Skeletal muscle satellite cell (primary cell): ENCODE measurements around the gene CRISPLD2.
A peak's percentile ranks its signal among the peaks of the same experiment; 100 is the strongest.
"Not testable (repeated sequence)": the region's sequence is repeated elsewhere in the genome, so short reads cannot be mapped to it uniquely, and the experiment has no call there.

Source experiments
- H3K27me3 ChIP-seq: 2 replicates; pipeline ENCODE4 v1.7.0; 2013; ENCODE audit warnings: low read length; ENCODE audit not compliant: control insufficient read depth, insufficient read depth
- H3K36me3 ChIP-seq: 2 replicates; pipeline ENCODE4 v1.7.0; 2013; ENCODE audit warnings: mild to moderate bottlenecking, control low read depth, low read length; ENCODE audit not compliant: insufficient read depth
- H3K4me1 ChIP-seq: 2 replicates; pipeline ENCODE4 v1.7.0; 2013; ENCODE audit warnings: low read length; ENCODE audit not compliant: control insufficient read depth, insufficient read depth
- H3K4me2 ChIP-seq: 2 replicates; pipeline ENCODE4 v1.7.0; 2013; ENCODE audit warnings: mild to moderate bottlenecking, low read length
- H3K4me3 ChIP-seq: 2 replicates; pipeline ENCODE4 v1.7.0; 2013; ENCODE audit warnings: low read length
- H3K9ac ChIP-seq: 2 replicates; pipeline ENCODE4 v1.7.0; 2013; ENCODE audit warnings: mild to moderate bottlenecking, low read depth, low read length, moderate library complexity
- H3K9me3 ChIP-seq: replicated peaks from 2 replicates; pipeline ENCODE4 v1.7.0; 2013; ENCODE audit warnings: mild to moderate bottlenecking, control low read depth, low read length

Gene CRISPLD2

DNA sequence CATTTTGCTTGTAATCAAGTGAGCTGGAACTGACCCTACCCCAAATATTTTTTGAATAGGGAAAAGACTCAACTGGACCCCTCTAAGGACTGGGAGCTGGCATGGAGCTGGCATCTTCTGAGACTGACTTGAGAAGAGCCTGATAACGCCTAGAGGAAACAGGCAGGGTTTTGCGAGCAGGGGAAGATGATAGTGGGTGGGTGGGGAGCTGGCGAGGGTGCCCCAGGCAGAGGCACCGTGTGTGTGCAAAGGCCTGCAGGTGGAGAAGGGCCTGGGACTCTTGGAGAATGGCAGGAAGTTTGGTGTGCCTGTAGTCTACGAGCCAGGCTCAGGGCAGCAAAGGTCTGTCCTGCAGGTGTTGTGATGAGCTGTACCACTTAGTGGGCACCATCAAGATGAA, 4.1 kb downstream of the CRISPLD2 start:
- Histone ChIP-seq H3K27me3 (no peaks in the 10 kb centered on the region), H3K4me1 (peaks cover 74% of the 10 kb centered on the region), H3K4me3 (no peak overlapping the region)

DNA sequence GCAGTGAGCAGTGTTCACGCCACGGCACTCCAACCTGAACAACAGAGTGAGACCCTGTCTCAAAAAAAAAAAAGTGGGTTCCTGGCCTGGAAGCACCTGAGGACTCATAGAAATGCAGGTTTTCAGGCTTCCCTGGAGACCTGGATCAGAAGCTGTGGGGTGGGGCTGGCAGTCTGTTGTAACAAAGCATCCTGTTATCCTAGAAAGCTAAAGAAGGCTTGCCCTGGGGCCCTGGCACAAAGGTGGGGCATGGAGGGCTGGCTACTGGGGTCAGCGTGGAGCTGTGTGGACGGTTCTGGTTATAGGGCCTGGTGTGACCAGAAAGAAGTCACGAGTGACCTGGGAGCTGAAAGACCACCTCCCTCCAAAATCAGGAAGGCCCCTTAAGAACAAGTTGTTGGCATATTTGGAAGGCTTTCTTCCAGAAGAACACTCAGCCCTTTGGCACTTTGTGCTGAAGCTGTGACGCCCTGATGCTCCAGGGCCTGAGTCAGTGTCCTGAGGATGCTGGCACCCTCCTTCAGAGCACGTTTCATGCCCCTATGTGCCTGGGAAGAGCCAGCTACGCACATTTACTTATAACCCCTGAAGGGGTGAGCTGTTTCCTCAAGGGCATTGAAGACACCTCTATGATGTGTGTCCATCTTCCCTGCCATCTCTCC, 6.2 kb downstream of the CRISPLD2 start:
- H3K9ac ChIP-seq = peak overlapping the region; percentile 85
- peak overlapping the region; percentile 38 for H3K4me2 ChIP-seq
- no peaks in the 10 kb centered on the region for H3K9me3 ChIP-seq
- no peak overlapping the region for H3K4me3 ChIP-seq
- H3K4me1 ChIP-seq = peaks cover 78% of the 10 kb centered on the region
- H3K36me3 ChIP-seq = no peaks in the 10 kb centered on the region
- H3K27me3 ChIP-seq = no peaks in the 10 kb centered on the region

More for the DNA sequence above, 4.1 kb downstream of the CRISPLD2 start:
- Histone ChIP-seq H3K9ac (no peak overlapping the region), H3K4me2 (no peak overlapping the region), H3K9me3 (no peaks in the 10 kb centered on the region), H3K36me3 (no peaks in the 10 kb centered on the region)

DNA sequence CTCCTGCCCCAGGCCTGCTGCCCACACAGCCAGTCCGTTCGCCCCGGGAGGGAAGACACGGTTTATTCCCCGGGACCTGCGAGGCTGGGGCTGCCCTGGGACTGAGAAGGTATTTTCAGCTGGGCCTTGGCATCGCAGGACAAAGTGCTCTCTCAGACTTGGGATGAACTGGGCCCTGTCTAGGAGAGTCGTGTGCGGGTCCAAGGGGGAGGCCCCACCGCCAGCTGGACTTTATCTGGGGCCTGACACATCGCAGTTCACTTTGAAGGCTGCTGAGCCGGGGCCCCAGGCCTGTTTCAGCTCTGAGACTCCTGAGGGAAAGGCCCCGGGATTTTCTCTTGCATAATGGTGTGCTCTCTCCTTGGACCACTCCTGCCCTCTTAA, 6.8 kb downstream of the CRISPLD2 start:
- Histone ChIP-seq H3K9me3 (no peaks in the 10 kb centered on the region), H3K9ac (peak overlapping the region; percentile 85), H3K4me3 (no peak overlapping the region), H3K27me3 (no peaks in the 10 kb centered on the region), H3K36me3 (no peaks in the 10 kb centered on the region), H3K4me1 (peaks cover 78% of the 10 kb centered on the region), H3K4me2 (peak overlapping the region; percentile 38)

DNA sequence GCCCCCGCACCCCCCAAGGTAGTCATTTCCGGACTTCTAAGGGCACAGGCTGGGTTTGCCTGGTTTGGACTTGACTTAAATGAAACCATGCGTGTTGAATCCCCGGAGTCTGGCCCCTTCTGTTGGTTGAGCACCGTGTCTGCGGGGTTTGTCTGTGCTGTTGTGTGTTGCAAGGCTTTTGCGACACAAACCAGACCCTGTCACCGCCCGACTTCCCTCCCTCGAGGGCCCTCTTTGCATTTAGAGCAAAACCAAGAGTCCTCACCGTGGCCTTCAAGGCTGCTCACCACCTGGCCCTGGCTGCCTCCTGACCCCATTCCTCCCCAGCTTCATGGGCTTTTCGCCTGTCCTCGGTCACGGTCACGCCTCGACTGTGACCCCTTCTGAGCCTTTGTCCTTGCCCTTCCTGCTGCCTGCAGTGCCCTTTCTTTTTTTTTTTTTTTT, 7.4 kb downstream of the CRISPLD2 start:
- Histone ChIP-seq H3K4me3 (no peak overlapping the region), H3K27me3 (no peaks in the 10 kb centered on the region), H3K4me2 (peak overlapping the region; percentile 65), H3K4me1 (peaks cover 78% of the 10 kb centered on the region), H3K36me3 (no peaks in the 10 kb centered on the region), H3K9ac (peak overlapping the region; percentile 85), H3K9me3 (no peaks in the 10 kb centered on the region)

- Histone ChIP-seq H3K4me1 (peaks cover 77% of the 10 kb centered on the region), H3K9me3 (no peaks in the 10 kb centered on the region)
These were observed 8.1 kb downstream of the CRISPLD2 start for GRCh38 chr16:84827897-84828296.

DNA sequence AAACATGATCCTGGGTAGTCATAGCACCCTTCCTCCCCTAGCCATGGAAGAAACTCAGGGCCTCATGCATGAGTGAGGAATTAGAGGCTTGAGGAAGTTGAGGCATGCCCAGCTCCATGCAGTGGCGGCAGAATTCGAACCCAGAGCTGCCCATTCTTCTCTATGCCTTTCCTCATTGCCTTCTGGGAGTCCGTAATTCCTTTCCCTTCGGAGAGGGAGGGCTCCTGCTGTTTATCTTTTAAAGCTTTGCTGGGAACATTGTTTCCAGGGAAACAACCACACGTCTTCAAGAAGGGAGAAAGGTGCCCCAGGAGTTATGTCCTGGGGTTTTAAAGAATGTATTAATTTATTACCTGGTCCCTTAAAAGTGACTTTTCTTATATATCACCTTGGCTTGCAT, 8.5 kb downstream of the CRISPLD2 start:
- Histone ChIP-seq H3K4me3 (no peak overlapping the region), H3K9ac (peak overlapping the region; percentile 85), H3K9me3 (no peaks in the 10 kb centered on the region), H3K4me2 (no peak overlapping the region), H3K4me1 (peaks cover 78% of the 10 kb centered on the region), H3K27me3 (no peaks in the 10 kb centered on the region), H3K36me3 (no peaks in the 10 kb centered on the region)

More at GRCh38 chr16:84827897-84828296, 8.1 kb downstream of the CRISPLD2 start:
- Histone ChIP-seq H3K4me2 (no peak overlapping the region), H3K36me3 (no peaks in the 10 kb centered on the region), H3K4me3 (no peak overlapping the region), H3K27me3 (no peaks in the 10 kb centered on the region), H3K9ac (peak overlapping the region; percentile 85)

- no peaks in the 10 kb centered on the region for H3K9me3 ChIP-seq
- H3K9ac ChIP-seq = peak overlapping the region; percentile 85
- H3K4me3 ChIP-seq = no peak overlapping the region
- no peaks in the 10 kb centered on the region for H3K36me3 ChIP-seq
- H3K27me3 ChIP-seq = no peaks in the 10 kb centered on the region
- peak overlapping the region; percentile 57 for H3K4me2 ChIP-seq
- H3K4me1 ChIP-seq = peaks cover 79% of the 10 kb centered on the region
These were observed 9.6 kb downstream of the CRISPLD2 start for GRCh38 chr16:84829168-84829965.

GRCh38 chr16:84830765-84831384, 11.1 kb downstream of the CRISPLD2 start:
- H3K4me3 ChIP-seq = no peak overlapping the region
- no peaks in the 10 kb centered on the region for H3K36me3 ChIP-seq
- no peak overlapping the region for H3K4me2 ChIP-seq
- H3K4me1 ChIP-seq = peaks cover 90% of the 10 kb centered on the region
- no peaks in the 10 kb centered on the region for H3K27me3 ChIP-seq
- peak overlapping the region; percentile 89 for H3K9ac ChIP-seq
- H3K9me3 ChIP-seq = no peaks in the 10 kb centered on the region

DNA sequence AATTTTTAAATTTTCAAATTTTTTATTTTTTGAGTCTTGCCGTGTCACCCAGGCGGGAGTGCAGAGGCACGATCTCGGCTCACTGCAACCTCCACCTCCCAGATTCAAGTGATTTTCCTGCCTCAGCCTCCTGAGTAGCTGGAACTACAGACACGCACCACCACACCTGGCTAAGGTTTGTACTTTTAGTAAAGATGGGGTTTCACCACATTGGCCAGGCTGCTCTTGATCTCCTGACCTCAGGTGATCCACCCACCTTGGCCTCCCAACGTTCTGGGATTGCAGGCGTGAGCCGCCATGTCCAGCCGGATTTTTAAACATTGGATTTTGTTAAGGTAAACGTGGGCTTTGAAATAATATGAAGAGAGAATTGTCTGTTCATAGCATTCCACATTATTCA, 11.9 kb downstream of the CRISPLD2 start:
- H3K27me3 ChIP-seq, H3K9me3 ChIP-seq, H3K36me3 ChIP-seq: not testable (repeated sequence)
- peak overlapping the region; percentile 89 for H3K9ac ChIP-seq
- peak overlapping the region; percentile 81 for H3K4me2 ChIP-seq
- peak overlapping the region; percentile 8 for H3K4me3 ChIP-seq
- H3K4me1 ChIP-seq = peaks cover 87% of the 10 kb centered on the region

- peaks cover 5% of the 10 kb centered on the region for H3K36me3 ChIP-seq
- peaks cover 84% of the 10 kb centered on the region for H3K4me1 ChIP-seq
- H3K27me3 ChIP-seq = no peaks in the 10 kb centered on the region
- peak overlapping the region; percentile 81 for H3K4me2 ChIP-seq
- H3K9ac ChIP-seq = peak overlapping the region; percentile 89
- no peaks in the 10 kb centered on the region for H3K9me3 ChIP-seq
- H3K4me3 ChIP-seq = peak overlapping the region; percentile 60
These were observed 12.8 kb downstream of the CRISPLD2 start for GRCh38 chr16:84832488-84833143.

DNA sequence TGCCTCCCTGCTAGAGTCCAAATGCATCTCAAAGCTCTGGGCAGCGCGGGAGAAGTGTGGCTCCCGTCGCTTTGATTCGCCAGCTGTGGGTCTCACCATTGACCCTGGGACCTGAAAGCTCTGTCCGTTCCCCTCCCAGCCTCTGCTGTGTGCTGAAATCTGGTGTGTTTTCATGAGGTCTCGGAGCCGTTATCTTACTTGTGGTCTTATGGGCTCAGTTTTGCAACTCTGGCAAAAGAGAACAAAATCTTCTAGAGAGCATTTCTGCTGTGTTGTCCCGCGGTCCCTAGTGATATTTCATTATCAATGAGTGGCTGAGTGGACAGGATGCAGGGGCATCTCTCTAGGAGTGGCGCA, 13.3 kb downstream of the CRISPLD2 start:
- H3K9me3 ChIP-seq = no peaks in the 10 kb centered on the region
- H3K4me1 ChIP-seq = peaks cover 84% of the 10 kb centered on the region
- H3K4me3 ChIP-seq = peak overlapping the region; percentile 60
- no peaks in the 10 kb centered on the region for H3K27me3 ChIP-seq
- H3K9ac ChIP-seq = peak overlapping the region; percentile 83
- H3K4me2 ChIP-seq = peak overlapping the region; percentile 81
- peaks cover 5% of the 10 kb centered on the region for H3K36me3 ChIP-seq
